ENCODE measurements around the gene USF1. TPM values are rescaled to one million over a fixed set of nuclear protein-coding genes. Genes with fewer than 3 reads are reported as not detected.
A peak's percentile ranks its signal among the peaks of the same experiment; 100 is the strongest.

USF1 gene
- total and polyA plus RNA-seq, 9 of the 15 experiments (the other 6 are each of a cell fraction or from before 2014, with no cell fraction given), result 7.4 to 60.2 (median 54.2) TPM

- Histone ChIP-seq H3K27me3 (ENCODE audit: control insufficient read depth in 2 of 2, insufficient read depth in 2 of 2, low read length in 2 of 2) (no peaks in the 10 kb centered on the region), H3K4me2 (ENCODE audit: insufficient read depth, low read length) (no peak overlapping the region), H4K20me1 (replicated peaks; ENCODE audit: control insufficient read depth, insufficient read depth, low read length) (no peaks in the 10 kb centered on the region), H3K9me3 (replicated peaks; ENCODE audit: control insufficient read depth, insufficient read depth, low read depth, low read length) (no peaks in the 10 kb centered on the region), H3K36me3 (ENCODE audit: control insufficient read depth, insufficient read depth, low read length) (no peaks in the 10 kb centered on the region), H3K4me1 (replicated peaks in 1 of 2; ENCODE audit: control insufficient read depth in 2 of 2, insufficient read depth in 2 of 2, low read length in 2 of 2) (peaks cover 17 to 18% of the 10 kb centered on the region in 2 experiments; a peak in 4 of 5 replicates), H3K4me3 (no peak overlapping the region), H2AFZ (ENCODE audit: low read depth, low read length) (no peak overlapping the region), H3K27ac (ENCODE audit: extremely low read depth, low read depth, low read length) (no peak overlapping the region), H3K9ac (ENCODE audit: insufficient read depth in 1 of 2, low read depth in 2 of 2, low read length in 2 of 2) (no peak overlapping the region), H3K9me1 (ENCODE audit: control insufficient read depth, insufficient read depth, low read length) (no peaks in the 10 kb centered on the region), H3K79me2 (ENCODE audit: control insufficient read depth, insufficient read depth, low read length) (no peaks in the 10 kb centered on the region)
- in situ Hi-C loops (cut with MboI), result loop anchor here (25.0 kb wide), 1 partner anchor 243 kb away; no protein-coding TSS in a partner anchor
- TF ChIP-seq, protein P1, sequence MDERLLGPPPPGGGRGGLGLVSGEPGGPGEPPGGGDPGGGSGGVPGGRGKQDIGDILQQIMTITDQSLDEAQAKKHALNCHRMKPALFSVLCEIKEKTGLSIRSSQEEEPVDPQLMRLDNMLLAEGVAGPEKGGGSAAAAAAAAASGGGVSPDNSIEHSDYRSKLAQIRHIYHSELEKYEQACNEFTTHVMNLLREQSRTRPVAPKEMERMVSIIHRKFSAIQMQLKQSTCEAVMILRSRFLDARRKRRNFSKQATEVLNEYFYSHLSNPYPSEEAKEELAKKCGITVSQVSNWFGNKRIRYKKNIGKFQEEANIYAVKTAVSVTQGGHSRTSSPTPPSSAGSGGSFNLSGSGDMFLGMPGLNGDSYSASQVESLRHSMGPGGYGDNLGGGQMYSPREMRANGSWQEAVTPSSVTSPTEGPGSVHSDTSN (CRISPR knock-in tag; IDR thresholded peaks at IDR 0.05; ENCODE audit: low read depth), result no peak
- TF ChIP-seq, protein P1 (tag; conservative IDR thresholded peaks at IDR 0.05; ENCODE audit: low read depth), result 0 out of 2 replicates have a peak, but pooled peaks have one; percentile 30
- TF ChIP-seq ZNF766 (CRISPR knock-in tag; conservative IDR thresholded peaks at IDR 0.05) (no peak), KLF16 (IDR thresholded peaks at IDR 0.05) (no peak), SAP30 (IDR thresholded peaks at IDR 0.05; ENCODE audit: borderline replicate concordance, insufficient read depth, low read depth, low read length, poor library complexity, severe bottlenecking) (no peak), KDM2B (CRISPR knock-in tag; IDR thresholded peaks at IDR 0.05) (no peak), MEIS2 (IDR thresholded peaks at IDR 0.05; ENCODE audit: partially characterized antibody) (peak; percentile 65)
- TF ChIP-seq, protein P2, sequence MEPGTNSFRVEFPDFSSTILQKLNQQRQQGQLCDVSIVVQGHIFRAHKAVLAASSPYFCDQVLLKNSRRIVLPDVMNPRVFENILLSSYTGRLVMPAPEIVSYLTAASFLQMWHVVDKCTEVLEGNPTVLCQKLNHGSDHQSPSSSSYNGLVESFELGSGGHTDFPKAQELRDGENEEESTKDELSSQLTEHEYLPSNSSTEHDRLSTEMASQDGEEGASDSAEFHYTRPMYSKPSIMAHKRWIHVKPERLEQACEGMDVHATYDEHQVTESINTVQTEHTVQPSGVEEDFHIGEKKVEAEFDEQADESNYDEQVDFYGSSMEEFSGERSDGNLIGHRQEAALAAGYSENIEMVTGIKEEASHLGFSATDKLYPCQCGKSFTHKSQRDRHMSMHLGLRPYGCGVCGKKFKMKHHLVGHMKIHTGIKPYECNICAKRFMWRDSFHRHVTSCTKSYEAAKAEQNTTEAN (CRISPR knock-in tag; IDR thresholded peaks at IDR 0.05), result no peak
- ChIA-PET CTCF (ENCODE audit: low intra/inter-chr PET ratio) (no interaction called here), POLR2A (interaction anchor here (0.6 to 2.1 kb wide), 2 partner anchors 34 to 233 kb away, joined by 3 to 5 read pairs; partner anchors contain the start of gene USF1)
- WGBS (ENCODE audit: insufficient coverage, low coverage, missing lambda C conversion rate), result 25% methylated on average over 5 of the region's 5 CpGs
- DNase-seq (ENCODE audit: extremely low read depth in 1 of 4, low spot score in 3 of 4) (no peak), ATAC-seq (no peak), FAIRE-seq (no peak)
- no TSS peak for BruUV-seq (replicated peaks)
- intact Hi-C loops (cut with micrococcal nuclease), result no loop called here
Measured at GRCh38 chr1:161080441-161081405, 34.9 kb upstream of the USF1 start.
